ENCODE results near the gene MYL3.

DNA sequence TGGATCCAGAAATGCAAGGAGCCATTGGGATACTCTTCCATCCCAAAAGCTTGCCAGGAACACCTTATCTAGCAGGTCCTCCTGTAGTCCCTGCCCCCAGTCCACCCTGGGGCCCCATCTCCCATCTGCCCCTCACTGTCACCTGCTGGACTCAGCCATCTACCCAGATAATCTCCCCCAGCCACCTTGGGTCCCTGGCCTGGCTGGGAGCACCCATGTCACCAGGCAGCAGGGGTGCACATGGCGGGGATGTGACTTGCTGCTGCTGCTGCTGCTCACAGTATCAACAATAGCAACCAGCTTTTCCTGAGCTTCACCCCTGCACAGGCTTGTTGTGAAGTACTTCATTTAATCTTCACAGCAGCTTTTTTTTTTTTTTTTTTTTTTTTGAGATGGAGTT lies 26.9 kb upstream of the MYL3 start:
- TF ChIP-seq, protein P1, sequence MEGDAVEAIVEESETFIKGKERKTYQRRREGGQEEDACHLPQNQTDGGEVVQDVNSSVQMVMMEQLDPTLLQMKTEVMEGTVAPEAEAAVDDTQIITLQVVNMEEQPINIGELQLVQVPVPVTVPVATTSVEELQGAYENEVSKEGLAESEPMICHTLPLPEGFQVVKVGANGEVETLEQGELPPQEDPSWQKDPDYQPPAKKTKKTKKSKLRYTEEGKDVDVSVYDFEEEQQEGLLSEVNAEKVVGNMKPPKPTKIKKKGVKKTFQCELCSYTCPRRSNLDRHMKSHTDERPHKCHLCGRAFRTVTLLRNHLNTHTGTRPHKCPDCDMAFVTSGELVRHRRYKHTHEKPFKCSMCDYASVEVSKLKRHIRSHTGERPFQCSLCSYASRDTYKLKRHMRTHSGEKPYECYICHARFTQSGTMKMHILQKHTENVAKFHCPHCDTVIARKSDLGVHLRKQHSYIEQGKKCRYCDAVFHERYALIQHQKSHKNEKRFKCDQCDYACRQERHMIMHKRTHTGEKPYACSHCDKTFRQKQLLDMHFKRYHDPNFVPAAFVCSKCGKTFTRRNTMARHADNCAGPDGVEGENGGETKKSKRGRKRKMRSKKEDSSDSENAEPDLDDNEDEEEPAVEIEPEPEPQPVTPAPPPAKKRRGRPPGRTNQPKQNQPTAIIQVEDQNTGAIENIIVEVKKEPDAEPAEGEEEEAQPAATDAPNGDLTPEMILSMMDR (IDR thresholded peaks at IDR 0.05): no peak
- TF ChIP-seq POLR2A (IDR thresholded peaks at IDR 0.05) (no peak), EP300 (IDR thresholded peaks at IDR 0.05) (no peak)
